ENCODE results near the gene SNX7.

The SNX7 gene

GRCh38 chr1:98781906-98782305, 120.4 kb downstream of the SNX7 start:
- DNase-seq: no peak

- DNase-seq: no peak
Measured at GRCh38 chr1:98783821-98784220, 122.3 kb downstream of the SNX7 start.

- no peak for DNase-seq
Measured at GRCh38 chr1:98791498-98791897, 130.0 kb downstream of the SNX7 start.

GRCh38 chr1:98792123-98792522, 130.6 kb downstream of the SNX7 start:
- DNase-seq: no peak

GRCh38 chr1:98793136-98793535, 131.6 kb downstream of the SNX7 start:
- DNase-seq: no peak

GRCh38 chr1:98794196-98794886, 132.8 kb downstream of the SNX7 start:
- peak; percentile 16 for DNase-seq

GRCh38 chr1:98796049-98796448, 134.5 kb downstream of the SNX7 start:
- no peak for DNase-seq

- DNase-seq: no peak
Measured at GRCh38 chr1:98797506-98797905, 136.0 kb downstream of the SNX7 start.
